Fibroblast of lung (primary cell): Measurements from ENCODE around the gene MND1. TPM values are rescaled to one million over a fixed set of nuclear protein-coding genes. Genes with fewer than 3 reads are reported as not detected.

Source experiments
- DNase-seq, 2 donors: peaks; one replicate each; pipeline versions ENCODE4 v3.0.0 to v3.0.0-alpha.2; 2010; ENCODE audit warnings: low read depth in 2 of 2
- H2AFZ ChIP-seq: 2 replicates; pipeline ENCODE4 v1.5.1; 2012; ENCODE audit warnings: low read length, control low read depth, inconsistent platforms
- H3K27ac ChIP-seq: 2 replicates; pipeline ENCODE4 v1.5.1; 2011; ENCODE audit warnings: low read length, control low read depth; ENCODE audit not compliant: insufficient read depth
- H3K27me3 ChIP-seq: 2 replicates; pipeline ENCODE4 v1.5.1; 2011; ENCODE audit warnings: mild to moderate bottlenecking, low read length; ENCODE audit not compliant: control insufficient read depth, insufficient read depth
- H3K36me3 ChIP-seq: 2 replicates; pipeline ENCODE4 v1.5.1; 2011; ENCODE audit warnings: low read length; ENCODE audit not compliant: control insufficient read depth, insufficient read depth
- H3K4me1 ChIP-seq: 2 replicates; pipeline ENCODE4 v1.5.1; 2011; ENCODE audit warnings: low read length; ENCODE audit not compliant: control insufficient read depth, insufficient read depth; ENCODE audit errors: extremely low read depth
- H3K4me2 ChIP-seq: 2 replicates; pipeline ENCODE4 v1.5.1; 2011; ENCODE audit warnings: low read length, control low read depth; ENCODE audit not compliant: insufficient read depth; ENCODE audit errors: extremely low read depth
- H3K4me3 ChIP-seq, 4 experiments: fragments of 200-600 bp in 1 of 4; sonication (generic) in 1 of 4; replicated peaks in 1 of 4; 2 replicates each; pipeline ENCODE4 v1.5.1; 2011 to 2016; ENCODE audit warnings: low read length in 4 of 4, low read depth in 3 of 4, mild to moderate bottlenecking in 3 of 4, control low read depth in 2 of 4, inconsistent platforms in 1 of 4, mixed read lengths in 1 of 4; ENCODE audit not compliant: insufficient read depth in 1 of 4; ENCODE audit errors: control extremely low read depth in 1 of 4
- H3K79me2 ChIP-seq: 2 replicates; pipeline ENCODE4 v1.5.1; 2012; ENCODE audit warnings: mild to moderate bottlenecking, low read length, inconsistent platforms; ENCODE audit not compliant: control insufficient read depth, insufficient read depth
- H3K9ac ChIP-seq: 2 replicates; pipeline ENCODE4 v1.5.1; 2011; ENCODE audit warnings: mild to moderate bottlenecking, low read length, control low read depth; ENCODE audit not compliant: insufficient read depth
- H3K9me3 ChIP-seq: 2 replicates; pipeline ENCODE4 v1.5.1; 2012; ENCODE audit warnings: low read depth, low read length; ENCODE audit not compliant: control insufficient read depth, insufficient read depth
- H4K20me1 ChIP-seq: 2 replicates; pipeline ENCODE4 v1.5.1; 2011; ENCODE audit warnings: low read length; ENCODE audit not compliant: control insufficient read depth, insufficient read depth; ENCODE audit errors: extremely low read depth
- EZH2 ChIP-seq: IDR thresholded peaks from 2 replicates; pipeline ENCODE4 v1.5.1; 2012; ENCODE audit warnings: low read length, control low read depth, mild to moderate bottlenecking; ENCODE audit errors: missing control alignments
- polyA plus RNA-seq, 2 donors: library from polyadenylated mRNA; depleted of rRNA in 1 of 2; stranded (reverse) in 1 of 2; unstranded in 1 of 2; fragments of >200 nt; gene quantifications; 2 replicates each; pipeline ENCODE4 v1.2.1, GENCODE V29; 2011 to 2012; ENCODE audit warnings: missing spikeins in 1 of 2
- total RNA-seq: library from RNA; depleted of rRNA; stranded (reverse); fragments of >200 nt; gene quantifications from 2 replicates; pipeline ENCODE4 v1.2.1, GENCODE V29; 2014
- TF ChIP-seq, protein P1 (sequence below), 2 donors: IDR thresholded peaks in 1 of 2; conservative IDR thresholded peaks in 1 of 2; 1 replicate in 1 of 2; 2 replicates in 1 of 2; pipeline ENCODE4 v1.5.1; 2011 to 2012; ENCODE audit warnings: low read length in 2 of 2, control low read depth in 1 of 2, inconsistent platforms in 1 of 2, low read depth in 1 of 2, mild to moderate bottlenecking in 1 of 2

The MND1 gene
- total and polyA plus RNA-seq, 2 donors (not counting 1 experiment from before 2014, with no cell fraction given) = 2.2 to 5.8 TPM

DNA sequence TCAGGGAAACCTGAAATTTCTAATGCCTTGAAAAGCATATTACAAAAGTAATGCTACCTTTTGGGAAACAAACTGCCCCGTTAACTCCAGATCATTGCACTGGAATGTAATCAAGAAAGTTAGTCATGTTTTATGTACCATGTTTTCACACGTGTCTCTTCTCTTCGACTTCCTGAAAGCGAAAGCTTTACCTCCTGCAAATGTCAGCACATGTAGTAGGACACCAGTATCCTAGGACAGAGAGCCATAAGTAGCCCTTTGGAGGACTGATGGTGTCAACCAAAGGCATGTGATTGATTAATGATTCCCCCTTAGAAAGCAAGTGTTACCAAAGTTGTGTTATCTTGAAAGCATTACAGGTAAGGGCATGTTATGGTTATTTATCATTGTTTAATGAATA, 8.8 kb upstream of the MND1 start:
- H3K36me3 ChIP-seq = peaks cover 2% of the 10 kb centered on the region
- H3K27ac ChIP-seq = no peak overlapping the region
- H4K20me1 ChIP-seq = no peaks in the 10 kb centered on the region
- H3K4me2 ChIP-seq = no peak overlapping the region
- H3K9me3 ChIP-seq = no peaks in the 10 kb centered on the region
- no peak overlapping the region for H2AFZ ChIP-seq
- no peak overlapping the region for H3K4me3 ChIP-seq
- peak; percentile 19 to 50 for DNase-seq
- no peak overlapping the region for H3K9ac ChIP-seq
- TF ChIP-seq, protein P1, sequence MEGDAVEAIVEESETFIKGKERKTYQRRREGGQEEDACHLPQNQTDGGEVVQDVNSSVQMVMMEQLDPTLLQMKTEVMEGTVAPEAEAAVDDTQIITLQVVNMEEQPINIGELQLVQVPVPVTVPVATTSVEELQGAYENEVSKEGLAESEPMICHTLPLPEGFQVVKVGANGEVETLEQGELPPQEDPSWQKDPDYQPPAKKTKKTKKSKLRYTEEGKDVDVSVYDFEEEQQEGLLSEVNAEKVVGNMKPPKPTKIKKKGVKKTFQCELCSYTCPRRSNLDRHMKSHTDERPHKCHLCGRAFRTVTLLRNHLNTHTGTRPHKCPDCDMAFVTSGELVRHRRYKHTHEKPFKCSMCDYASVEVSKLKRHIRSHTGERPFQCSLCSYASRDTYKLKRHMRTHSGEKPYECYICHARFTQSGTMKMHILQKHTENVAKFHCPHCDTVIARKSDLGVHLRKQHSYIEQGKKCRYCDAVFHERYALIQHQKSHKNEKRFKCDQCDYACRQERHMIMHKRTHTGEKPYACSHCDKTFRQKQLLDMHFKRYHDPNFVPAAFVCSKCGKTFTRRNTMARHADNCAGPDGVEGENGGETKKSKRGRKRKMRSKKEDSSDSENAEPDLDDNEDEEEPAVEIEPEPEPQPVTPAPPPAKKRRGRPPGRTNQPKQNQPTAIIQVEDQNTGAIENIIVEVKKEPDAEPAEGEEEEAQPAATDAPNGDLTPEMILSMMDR (conservative IDR thresholded peaks at IDR 0.05 in 1 of 2, IDR thresholded peaks at IDR 0.05 in 1 of 2; ENCODE audit: low read depth in 1 of 2, low read length in 2 of 2) = no peak
- no peak for TF ChIP-seq EZH2
- H3K4me1 ChIP-seq = no peaks in the 10 kb centered on the region
- H3K27me3 ChIP-seq = no peaks in the 10 kb centered on the region
- no peaks in the 10 kb centered on the region for H3K79me2 ChIP-seq

DNA sequence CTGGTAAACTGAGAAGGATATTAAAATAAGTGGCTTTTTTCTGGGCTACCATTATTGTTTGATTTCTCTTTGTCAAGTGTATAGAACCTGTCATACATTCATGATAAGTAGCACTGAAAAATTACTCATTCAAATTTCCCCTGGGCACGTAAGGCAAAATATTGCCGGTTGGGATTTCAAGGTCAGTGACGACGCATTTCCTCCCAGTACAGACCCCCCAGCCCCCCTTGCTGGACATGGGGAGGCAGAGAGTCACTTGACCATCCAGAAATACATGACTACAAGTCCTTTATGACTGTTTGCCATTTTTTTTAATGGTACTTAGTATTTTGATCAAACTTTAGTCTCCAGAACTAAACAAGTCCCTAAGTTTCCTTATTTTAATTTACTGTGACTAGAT, 6.8 kb upstream of the MND1 start:
- H3K9ac ChIP-seq = no peak overlapping the region
- DNase-seq = no peak
- no peaks in the 10 kb centered on the region for H4K20me1 ChIP-seq
- H3K4me1 ChIP-seq = peaks cover 2% of the 10 kb centered on the region
- H3K4me3 ChIP-seq = no peak overlapping the region
- H3K79me2 ChIP-seq = no peaks in the 10 kb centered on the region
- H3K27ac ChIP-seq = no peak overlapping the region
- no peaks in the 10 kb centered on the region for H3K27me3 ChIP-seq
- TF ChIP-seq, protein P1 (conservative IDR thresholded peaks at IDR 0.05 in 1 of 2, IDR thresholded peaks at IDR 0.05 in 1 of 2; ENCODE audit: low read depth in 1 of 2, low read length in 2 of 2) = no peak
- TF ChIP-seq EZH2 = no peak
- no peaks in the 10 kb centered on the region for H3K36me3 ChIP-seq
- no peaks in the 10 kb centered on the region for H3K9me3 ChIP-seq
- H3K4me2 ChIP-seq = no peak overlapping the region
- no peak overlapping the region for H2AFZ ChIP-seq

DNA sequence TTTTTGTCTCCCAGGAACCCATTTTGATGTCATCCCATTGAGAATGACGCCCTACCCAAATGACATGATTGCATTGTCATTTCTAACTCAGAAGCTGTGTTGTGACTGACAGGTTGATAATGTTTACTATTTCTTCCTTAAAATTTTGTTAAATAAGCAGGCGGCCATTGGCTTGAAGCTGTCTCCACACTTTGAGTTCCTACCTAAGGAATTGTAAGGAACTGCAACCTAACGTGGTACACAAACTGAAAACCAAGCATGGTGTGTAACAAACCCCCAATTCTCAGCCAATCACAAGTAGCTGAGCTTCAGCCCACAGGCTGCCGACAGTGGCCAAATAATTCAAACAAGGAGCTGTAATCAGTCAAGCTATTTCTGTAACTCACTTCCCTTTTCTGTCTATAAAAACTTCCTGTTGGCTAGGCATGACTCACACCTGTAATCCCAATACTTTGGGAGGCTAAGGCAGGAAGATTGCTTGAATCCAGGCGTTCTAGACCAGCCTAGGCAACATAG, 2.9 kb upstream of the MND1 start:
- Histone ChIP-seq H3K36me3 (no peaks in the 10 kb centered on the region), H3K9me3 (no peaks in the 10 kb centered on the region), H3K9ac (no peak overlapping the region), H3K27me3 (no peaks in the 10 kb centered on the region), H3K4me2 (no peak overlapping the region), H3K27ac (no peak overlapping the region), H3K4me3 (no peak overlapping the region), H3K4me1 (peaks cover 2% of the 10 kb centered on the region), H4K20me1 (no peaks in the 10 kb centered on the region), H2AFZ (no peak overlapping the region), H3K79me2 (peaks cover 1% of the 10 kb centered on the region)
- peak in 1 of 2 donors; percentile 67 for DNase-seq
- TF ChIP-seq, protein P1 (conservative IDR thresholded peaks at IDR 0.05 in 1 of 2, IDR thresholded peaks at IDR 0.05 in 1 of 2; ENCODE audit: low read depth in 1 of 2, low read length in 2 of 2) = no peak
- TF ChIP-seq EZH2 = no peak
